Fibroblast of gingiva (primary cell): ENCODE measurements around the gene TMEM98.
A peak's percentile ranks its signal among the peaks of the same experiment; 100 is the strongest.
"Not testable (repeated sequence)": the region's sequence is repeated elsewhere in the genome, so short reads cannot be mapped to it uniquely, and the experiment has no call there.

ENCODE experiments used
- DNase-seq: peaks from one replicate; pipeline ENCODE4 v3.0.0-alpha.2; 2011; ENCODE audit warnings: low read depth

Gene TMEM98

GRCh38 chr17:32927724-32928585, at the start of gene TMEM98:
Gene TMEM98 (plus strand): TSS chr17:32928153. CDS start chr17:32931529, 3,376 bp downstream.
- DNase-seq: peak; percentile 19

- peak; percentile 86 for DNase-seq
Observed at GRCh38 chr17:32878211-32878610, 49.7 kb upstream of the TMEM98 start.

- no peak for DNase-seq
Observed at GRCh38 chr17:32879134-32879533, 48.8 kb upstream of the TMEM98 start.

- no peak for DNase-seq
Observed at GRCh38 chr17:32880671-32881453, 47.1 kb upstream of the TMEM98 start.

- DNase-seq: no peak
Observed at GRCh38 chr17:32882029-32882428, 45.9 kb upstream of the TMEM98 start.

GRCh38 chr17:32882734-32883133, 45.2 kb upstream of the TMEM98 start:
- no peak for DNase-seq

GRCh38 chr17:32886951-32887350, 41.0 kb upstream of the TMEM98 start:
- not testable (repeated sequence) for DNase-seq

GRCh38 chr17:32887410-32887809, 40.5 kb upstream of the TMEM98 start:
- not testable (repeated sequence) for DNase-seq

- DNase-seq: no peak
Observed at GRCh38 chr17:32894245-32894644, 33.7 kb upstream of the TMEM98 start.

- DNase-seq: no peak
Observed at GRCh38 chr17:32896647-32897258, 31.2 kb upstream of the TMEM98 start.

- no peak for DNase-seq
Observed at GRCh38 chr17:32899236-32900013, 28.5 kb upstream of the TMEM98 start.

GRCh38 chr17:32901743-32902142, 26.2 kb upstream of the TMEM98 start:
- no peak for DNase-seq

- no peak for DNase-seq
Observed at GRCh38 chr17:32903774-32904673, 23.9 kb upstream of the TMEM98 start.

GRCh38 chr17:32904891-32905290, 23.1 kb upstream of the TMEM98 start:
- DNase-seq: no peak

- DNase-seq: no peak
Observed at GRCh38 chr17:32907583-32907982, 20.4 kb upstream of the TMEM98 start.

- DNase-seq: peak; percentile 83
Observed at GRCh38 chr17:32909787-32910369, 18.1 kb upstream of the TMEM98 start.

GRCh38 chr17:32910769-32911168, 17.2 kb upstream of the TMEM98 start:
- no peak for DNase-seq

- peak; percentile 76 for DNase-seq
Observed at GRCh38 chr17:32912218-32912897, 15.6 kb upstream of the TMEM98 start.

- DNase-seq: no peak
Observed at GRCh38 chr17:32913593-32913992, 14.4 kb upstream of the TMEM98 start.

GRCh38 chr17:32914181-32914580, 13.8 kb upstream of the TMEM98 start:
- DNase-seq: no peak
